ENCODE measurements around the gene CKB. TPM values are rescaled to one million over a fixed set of nuclear protein-coding genes. Genes with fewer than 3 reads are reported as not detected.

The CKB gene
- polyA plus RNA-seq, 1 donor (not counting 4 experiments of a cell fraction or from before 2014, with no cell fraction given) = 10.0 TPM

DNA sequence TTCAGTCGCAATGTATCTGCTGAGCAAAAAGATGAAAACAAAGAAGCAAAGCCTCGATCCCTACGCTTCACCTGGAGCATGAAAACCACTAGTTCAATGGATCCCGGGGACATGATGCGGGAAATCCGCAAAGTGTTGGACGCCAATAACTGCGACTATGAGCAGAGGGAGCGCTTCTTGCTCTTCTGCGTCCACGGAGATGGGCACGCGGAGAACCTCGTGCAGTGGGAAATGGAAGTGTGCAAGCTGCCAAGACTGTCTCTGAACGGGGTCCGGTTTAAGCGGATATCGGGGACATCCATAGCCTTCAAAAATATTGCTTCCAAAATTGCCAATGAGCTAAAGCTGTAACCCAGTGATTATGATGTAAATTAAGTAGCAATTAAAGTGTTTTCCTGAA is 19.8 kb downstream of the CKB start:
- peaks cover 16% of the 10 kb centered on the region for H3K79me2 ChIP-seq (ENCODE audit: control insufficient read depth, insufficient read depth, low read length)
- no peak overlapping the region for H3K27ac ChIP-seq (ENCODE audit: control insufficient read depth, insufficient read depth, low read length)
- H3K9me3 ChIP-seq (ENCODE audit: control insufficient read depth, low read depth, low read length) = no peaks in the 10 kb centered on the region
- TF ChIP-seq, protein P1, sequence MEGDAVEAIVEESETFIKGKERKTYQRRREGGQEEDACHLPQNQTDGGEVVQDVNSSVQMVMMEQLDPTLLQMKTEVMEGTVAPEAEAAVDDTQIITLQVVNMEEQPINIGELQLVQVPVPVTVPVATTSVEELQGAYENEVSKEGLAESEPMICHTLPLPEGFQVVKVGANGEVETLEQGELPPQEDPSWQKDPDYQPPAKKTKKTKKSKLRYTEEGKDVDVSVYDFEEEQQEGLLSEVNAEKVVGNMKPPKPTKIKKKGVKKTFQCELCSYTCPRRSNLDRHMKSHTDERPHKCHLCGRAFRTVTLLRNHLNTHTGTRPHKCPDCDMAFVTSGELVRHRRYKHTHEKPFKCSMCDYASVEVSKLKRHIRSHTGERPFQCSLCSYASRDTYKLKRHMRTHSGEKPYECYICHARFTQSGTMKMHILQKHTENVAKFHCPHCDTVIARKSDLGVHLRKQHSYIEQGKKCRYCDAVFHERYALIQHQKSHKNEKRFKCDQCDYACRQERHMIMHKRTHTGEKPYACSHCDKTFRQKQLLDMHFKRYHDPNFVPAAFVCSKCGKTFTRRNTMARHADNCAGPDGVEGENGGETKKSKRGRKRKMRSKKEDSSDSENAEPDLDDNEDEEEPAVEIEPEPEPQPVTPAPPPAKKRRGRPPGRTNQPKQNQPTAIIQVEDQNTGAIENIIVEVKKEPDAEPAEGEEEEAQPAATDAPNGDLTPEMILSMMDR (optimal IDR thresholded peaks at IDR 0.05 in 1 of 3, IDR thresholded peaks at IDR 0.05 in 1 of 3, conservative IDR thresholded peaks at IDR 0.05 in 1 of 3; ENCODE audit: extremely low read depth in 1 of 3, insufficient read depth in 2 of 3, low read length in 3 of 3) = no peak
- no peak for TF ChIP-seq EZH2 (IDR thresholded peaks at IDR 0.05; ENCODE audit: low read length)
- H3K4me3 ChIP-seq (ENCODE audit: control insufficient read depth in 2 of 3, extremely low read depth in 1 of 3, insufficient read depth in 2 of 3, low read depth in 1 of 3, low read length in 3 of 3) = no peak overlapping the region
- H2AFZ ChIP-seq (ENCODE audit: control insufficient read depth, low read length) = no peak overlapping the region
- H3K9ac ChIP-seq (ENCODE audit: control insufficient read depth, extremely low read depth, insufficient read depth, low read length) = no peak overlapping the region
- FAIRE-seq = no peak
- H4K20me1 ChIP-seq (ENCODE audit: control insufficient read depth, extremely low read depth, insufficient read depth, low read length) = peaks cover 12% of the 10 kb centered on the region
- no peak for DNase-seq (ENCODE audit: low read depth, low spot score)
- H3K9me1 ChIP-seq (ENCODE audit: control insufficient read depth, extremely low read depth, insufficient read depth, low read length) = no peaks in the 10 kb centered on the region
- dilution Hi-C loops (cut with MboI; ENCODE audit: extremely low pct_ligation_motif_present, low sequenced_read_pairs) = no loop called here
- no peak overlapping the region for H3K4me2 ChIP-seq (ENCODE audit: control insufficient read depth, extremely low read depth, insufficient read depth, low read depth, low read length)
- H3K36me3 ChIP-seq (ENCODE audit: control insufficient read depth in 2 of 2, extremely low read depth in 1 of 2, insufficient read depth in 2 of 2, low read length in 2 of 2) = peaks cover 48 to 66% of the 10 kb centered on the region in 2 experiments
- H3K4me1 ChIP-seq (ENCODE audit: control insufficient read depth, extremely low read depth, insufficient read depth, low read length) = peaks cover 5% of the 10 kb centered on the region
- no peaks in the 10 kb centered on the region for H3K27me3 ChIP-seq (ENCODE audit: control insufficient read depth, extremely low read depth, insufficient read depth, low read length)

GRCh38 chr14:103501921-103502669 is 20.5 kb downstream of the CKB start:
- H3K27me3 ChIP-seq (ENCODE audit: control insufficient read depth, extremely low read depth, insufficient read depth, low read length) = no peaks in the 10 kb centered on the region
- H3K4me1 ChIP-seq (ENCODE audit: control insufficient read depth, extremely low read depth, insufficient read depth, low read length) = peaks cover 5% of the 10 kb centered on the region
- dilution Hi-C loops (cut with MboI; ENCODE audit: extremely low pct_ligation_motif_present, low sequenced_read_pairs) = no loop called here
- no peak overlapping the region for H3K4me3 ChIP-seq (ENCODE audit: control insufficient read depth in 2 of 3, extremely low read depth in 1 of 3, insufficient read depth in 2 of 3, low read depth in 1 of 3, low read length in 3 of 3)
- H3K79me2 ChIP-seq (ENCODE audit: control insufficient read depth, insufficient read depth, low read length) = peaks cover 16% of the 10 kb centered on the region
- H3K9me3 ChIP-seq (ENCODE audit: control insufficient read depth, low read depth, low read length) = no peaks in the 10 kb centered on the region
- FAIRE-seq (no peak), DNase-seq (ENCODE audit: low read depth, low spot score) (no peak)
- H2AFZ ChIP-seq (ENCODE audit: control insufficient read depth, low read length) = no peak overlapping the region
- no peak overlapping the region for H3K4me2 ChIP-seq (ENCODE audit: control insufficient read depth, extremely low read depth, insufficient read depth, low read depth, low read length)
- H3K27ac ChIP-seq (ENCODE audit: control insufficient read depth, insufficient read depth, low read length) = no peak overlapping the region
- no peak for TF ChIP-seq EZH2 (IDR thresholded peaks at IDR 0.05; ENCODE audit: low read length)
- TF ChIP-seq, protein P1 (optimal IDR thresholded peaks at IDR 0.05 in 1 of 3, IDR thresholded peaks at IDR 0.05 in 1 of 3, conservative IDR thresholded peaks at IDR 0.05 in 1 of 3; ENCODE audit: extremely low read depth in 1 of 3, insufficient read depth in 2 of 3, low read length in 3 of 3) = no peak
- H4K20me1 ChIP-seq (ENCODE audit: control insufficient read depth, extremely low read depth, insufficient read depth, low read length) = peaks cover 12% of the 10 kb centered on the region
- no peaks in the 10 kb centered on the region for H3K9me1 ChIP-seq (ENCODE audit: control insufficient read depth, extremely low read depth, insufficient read depth, low read length)
- H3K36me3 ChIP-seq (ENCODE audit: control insufficient read depth in 2 of 2, extremely low read depth in 1 of 2, insufficient read depth in 2 of 2, low read length in 2 of 2) = peaks cover 46 to 66% of the 10 kb centered on the region in 2 experiments
- no peak overlapping the region for H3K9ac ChIP-seq (ENCODE audit: control insufficient read depth, extremely low read depth, insufficient read depth, low read length)
